Esophagus muscularis mucosa (tissue), 4 donors: ENCODE results near the gene KRTAP12-1.

ENCODE experiments used
- CTCF ChIP-seq, 3 experiments: fragments of 200-600 bp in 2 of 3; fragments of 450-650 bp in 1 of 3; sonication (generic) in 2 of 3; IDR thresholded peaks; one replicate each; pipeline ENCODE4 v1.5.1; 2017 to 2019; ENCODE audit warnings: antibody characterized with exemption in 3 of 3, mild to moderate bottlenecking in 2 of 3, moderate library complexity in 1 of 3
- EP300 ChIP-seq: sonication (generic); formaldehyde crosslinking; IDR thresholded peaks from one replicate; pipeline ENCODE4 v1.6.1; 2017; ENCODE audit warnings: antibody characterized with exemption
- POLR2A ChIP-seq: fragments of 450-650 bp; IDR thresholded peaks from one replicate; pipeline ENCODE4 v1.6.1; 2017; ENCODE audit warnings: antibody characterized with exemption, moderate library complexity, mild to moderate bottlenecking, low read depth
- POLR2AphosphoS5 ChIP-seq, 2 donors: sonication (generic); formaldehyde crosslinking; IDR thresholded peaks; one replicate each; pipeline ENCODE4 v1.6.1; 2017; ENCODE audit warnings: antibody characterized with exemption in 2 of 2

- TF ChIP-seq CTCF (IDR thresholded peaks at IDR 0.05) (no peak), POLR2A (no peak), POLR2AphosphoS5 (IDR thresholded peaks at IDR 0.05) (no peak), EP300 (no peak)
Observed at GRCh38 chr21:44710294-44710665, 28.3 kb upstream of the KRTAP12-1 start.
